ENCODE measurements around the gene CASK.

CASK gene

GRCh38 chrX:41913476-41913875 is 9.9 kb downstream of the CASK start:
- DNase-seq (ENCODE audit: low read depth in 2 of 2) = no peak

- DNase-seq (ENCODE audit: low read depth in 2 of 2) = no peak
These were observed 10.4 kb downstream of the CASK start for GRCh38 chrX:41912923-41913322.

GRCh38 chrX:41909068-41909467 is 14.3 kb downstream of the CASK start:
- DNase-seq (ENCODE audit: low read depth in 2 of 2) = no peak

- no peak for DNase-seq (ENCODE audit: low read depth in 2 of 2)
These were observed 16.7 kb downstream of the CASK start for GRCh38 chrX:41906515-41907187.

GRCh38 chrX:41903544-41903943 is 19.8 kb downstream of the CASK start:
- no peak for DNase-seq (ENCODE audit: low read depth in 2 of 2)

GRCh38 chrX:41900321-41900720 is 23.0 kb downstream of the CASK start:
- DNase-seq (ENCODE audit: low read depth in 2 of 2) = no peak

GRCh38 chrX:41895826-41896225 is 27.5 kb downstream of the CASK start:
- DNase-seq (ENCODE audit: low read depth in 2 of 2) = no peak

- no peak for DNase-seq (ENCODE audit: low read depth in 2 of 2)
These were observed 33.3 kb downstream of the CASK start for GRCh38 chrX:41890026-41890423.

- DNase-seq (ENCODE audit: low read depth in 2 of 2) = no peak
These were observed 33.9 kb downstream of the CASK start for GRCh38 chrX:41889317-41890025.

- DNase-seq (ENCODE audit: low read depth in 2 of 2) = no peak
These were observed 35.7 kb downstream of the CASK start for GRCh38 chrX:41887691-41888090.

- DNase-seq (ENCODE audit: low read depth in 2 of 2) = no peak
These were observed 37.6 kb downstream of the CASK start for GRCh38 chrX:41885724-41886123.

- no peak for DNase-seq (ENCODE audit: low read depth in 2 of 2)
These were observed 42.2 kb downstream of the CASK start for GRCh38 chrX:41881166-41881565.

GRCh38 chrX:41877167-41877566 is 46.2 kb downstream of the CASK start:
- no peak for DNase-seq (ENCODE audit: low read depth in 2 of 2)

GRCh38 chrX:41875142-41875541 is 48.2 kb downstream of the CASK start:
- DNase-seq (ENCODE audit: low read depth in 2 of 2) = no peak

GRCh38 chrX:41870719-41871151 is 52.6 kb downstream of the CASK start:
- DNase-seq (ENCODE audit: low read depth in 2 of 2) = no peak

GRCh38 chrX:41868392-41868977 is 54.9 kb downstream of the CASK start:
- DNase-seq (ENCODE audit: low read depth in 2 of 2) = no peak

- DNase-seq (ENCODE audit: low read depth in 2 of 2) = no peak
These were observed 59.8 kb downstream of the CASK start for GRCh38 chrX:41863343-41864203.

GRCh38 chrX:41862562-41863184 is 60.7 kb downstream of the CASK start:
- DNase-seq (ENCODE audit: low read depth in 2 of 2) = no peak

- DNase-seq (ENCODE audit: low read depth in 2 of 2) = no peak
These were observed 65.1 kb downstream of the CASK start for GRCh38 chrX:41858161-41858775.

GRCh38 chrX:41857670-41858069 is 65.7 kb downstream of the CASK start:
- DNase-seq (ENCODE audit: low read depth in 2 of 2) = no peak

GRCh38 chrX:41846714-41847113 is 76.6 kb downstream of the CASK start:
- no peak for DNase-seq (ENCODE audit: low read depth in 2 of 2)
